GM23248 (cell line): ENCODE measurements around the gene GGTA1.

Source experiments
- EZH2 ChIP-seq: fragments of 200-600 bp; sonication (generic); IDR thresholded peaks from 2 replicates; pipeline ENCODE4 v1.6.1; 2018; ENCODE audit warnings: antibody characterized with exemption, mild to moderate bottlenecking; ENCODE audit not compliant: insufficient read depth, poor library complexity, severe bottlenecking
- EZH2phosphoT487 ChIP-seq: fragments of 200-600 bp; sonication (generic); IDR thresholded peaks from 2 replicates; pipeline ENCODE4 v1.6.1; 2018; ENCODE audit warnings: antibody characterized with exemption, moderate library complexity, mild to moderate bottlenecking, low read depth; ENCODE audit not compliant: insufficient read depth

- no peak for TF ChIP-seq EZH2phosphoT487
- TF ChIP-seq EZH2 = no peak
Measured at GRCh38 chr9:121529237-121529987, 29.8 kb upstream of the GGTA1 start.
